Activated CD4-positive, alpha-beta T cell treated with anti-CD3 and anti-CD28 coated beads, Interleukin-2, amount 10 ng/mL, durations not matched to agents 7 days and 5 days (primary cell): ENCODE data around the gene TUBE1. TPM values are rescaled to one million over a fixed set of nuclear protein-coding genes. Genes with fewer than 3 reads are reported as not detected.

Experiments used
- CTCF ChIA-PET: fragments of 350-600 bp; sonication (Branson Sonifier 250); formaldehyde crosslinking; loops from one replicate; lab custom pipeline; 2021; ENCODE audit warnings: antibody characterized with exemption; lab: Charles Lee
- POLR2A ChIA-PET: fragments of 350-600 bp; sonication (Branson Sonifier 250); formaldehyde crosslinking; loops from one replicate; lab custom pipeline; 2021; ENCODE audit warnings: antibody characterized with exemption; lab: Charles Lee
- DNase-seq: peaks from one replicate; pipeline ENCODE4 v3.0.0-alpha.2; 2020
- H3K27ac Mint-ChIP-seq: one replicate; pipeline ENCODE4 v1.8.0; 2021; ENCODE audit warnings: mild to moderate bottlenecking, moderate library complexity, mixed read lengths
- H3K27me3 Mint-ChIP-seq: one replicate; pipeline ENCODE4 v1.8.0; 2021; ENCODE audit warnings: mixed read lengths
- H3K36me3 Mint-ChIP-seq: one replicate; pipeline ENCODE4 v1.8.0; 2021; ENCODE audit warnings: low read depth, mixed read lengths
- H3K4me1 Mint-ChIP-seq: one replicate; pipeline ENCODE4 v1.8.0; 2021; ENCODE audit warnings: mixed read lengths
- H3K4me3 Mint-ChIP-seq: one replicate; pipeline ENCODE4 v1.8.0; 2021; ENCODE audit warnings: mild to moderate bottlenecking, moderate library complexity, mixed read lengths
- H3K9me3 Mint-ChIP-seq: one replicate; pipeline ENCODE4 v1.8.0; 2021; ENCODE audit warnings: mixed read lengths
- total RNA-seq, 2 experiments: library from RNA; stranded (reverse); gene quantifications; one replicate each; pipeline ENCODE4 v1.2.3, GENCODE V29; 2021

The TUBE1 gene
- total RNA-seq, 2 experiments from 2014 or later = 14.9 to 18.9 TPM

- no peaks in the 10 kb centered on the region for H3K9me3 Mint-ChIP-seq
- ChIA-PET CTCF (interaction anchor here (1.0 to 7.6 kb wide), 11 partner anchors 17 to 782 kb away, joined by 3 to 40 read pairs (median 5); a partner anchor contains a TSS), POLR2A (no interaction called here)
- H3K36me3 Mint-ChIP-seq = no peaks in the 10 kb centered on the region
- peaks cover 28% of the 10 kb centered on the region for H3K4me1 Mint-ChIP-seq
- H3K27ac Mint-ChIP-seq = no peak overlapping the region
- no peak overlapping the region for H3K4me3 Mint-ChIP-seq
- DNase-seq = no peak
- H3K27me3 Mint-ChIP-seq = no peaks in the 10 kb centered on the region
These were observed 45.7 kb downstream of the TUBE1 start for GRCh38 chr6:112041535-112041934.

DNA sequence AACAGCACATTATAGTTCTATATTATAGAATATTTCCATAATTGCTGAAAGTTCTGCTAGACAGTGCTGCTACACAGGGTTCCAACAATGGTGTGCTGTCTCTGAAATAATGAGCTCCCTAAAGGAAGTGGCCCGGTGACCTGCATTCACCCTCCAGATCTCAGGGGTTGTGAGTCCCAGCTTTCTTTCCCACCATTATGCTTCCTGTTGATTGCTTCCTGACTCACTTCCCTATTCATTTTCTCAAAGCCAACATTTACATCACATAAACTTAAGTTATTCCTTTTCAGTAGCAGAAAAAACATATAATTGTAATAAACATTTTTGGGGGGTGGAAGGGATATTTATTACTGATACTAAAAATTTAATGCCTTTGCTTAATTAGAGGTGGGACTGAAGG is 46.3 kb downstream of the TUBE1 start:
- no peak for DNase-seq
- CTCF ChIA-PET = interaction anchor here (1.1 to 7.6 kb wide), 8 partner anchors 20 to 782 kb away, joined by 3 to 40 read pairs (median 7); a partner anchor contains a TSS
- Mint-ChIP-seq H3K27ac (no peak overlapping the region), H3K4me3 (no peak overlapping the region), H3K27me3 (no peaks in the 10 kb centered on the region), H3K36me3 (no peaks in the 10 kb centered on the region), H3K9me3 (no peaks in the 10 kb centered on the region), H3K4me1 (peaks cover 32% of the 10 kb centered on the region)
- POLR2A ChIA-PET = no interaction called here

- POLR2A ChIA-PET = no interaction called here
- no peak overlapping the region for H3K27ac Mint-ChIP-seq
- H3K9me3 Mint-ChIP-seq = no peaks in the 10 kb centered on the region
- no peak for DNase-seq
- CTCF ChIA-PET = interaction anchor here (0.6 to 7.6 kb wide), 7 partner anchors 12 to 780 kb away, joined by 3 to 40 read pairs (median 10); a partner anchor contains a TSS
- no peak overlapping the region for H3K4me3 Mint-ChIP-seq
- H3K4me1 Mint-ChIP-seq = peaks cover 42% of the 10 kb centered on the region
- no peaks in the 10 kb centered on the region for H3K36me3 Mint-ChIP-seq
- no peaks in the 10 kb centered on the region for H3K27me3 Mint-ChIP-seq
These were observed 47.9 kb downstream of the TUBE1 start for GRCh38 chr6:112039431-112039770.

DNA sequence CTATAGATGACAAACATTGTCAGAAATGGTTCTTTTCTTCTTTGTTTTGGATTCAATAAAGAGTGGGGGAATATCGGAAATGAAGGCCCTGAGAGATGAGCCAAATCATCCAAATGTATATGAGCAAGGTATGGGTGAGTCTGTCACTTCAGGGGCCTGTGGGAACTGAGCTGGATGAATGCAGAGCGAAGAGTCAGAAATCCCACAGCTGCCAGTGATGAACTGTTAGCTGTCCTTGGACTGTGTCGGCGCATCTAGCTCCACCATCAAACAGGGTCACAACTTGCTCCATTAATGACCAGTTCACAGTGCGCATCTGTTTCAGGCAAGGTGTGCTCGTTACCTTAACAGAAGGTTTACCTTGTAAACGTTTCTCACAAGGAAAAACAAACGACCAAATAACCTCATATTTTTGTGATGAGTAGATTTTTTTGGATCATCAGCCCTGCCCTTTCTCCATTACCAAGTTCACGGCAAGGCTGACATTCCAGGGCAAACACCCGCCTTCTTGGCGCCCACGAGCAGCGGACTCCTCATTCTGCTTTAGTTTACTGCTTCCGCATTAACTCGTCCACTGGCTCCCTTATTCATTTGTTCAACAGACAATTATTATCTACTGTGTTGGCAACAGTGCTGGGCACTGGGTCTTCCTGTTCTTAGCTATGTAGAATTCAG is 48.4 kb downstream of the TUBE1 start:
- Mint-ChIP-seq H3K27ac (no peak overlapping the region), H3K36me3 (no peaks in the 10 kb centered on the region), H3K4me1 (peaks cover 47% of the 10 kb centered on the region), H3K9me3 (no peaks in the 10 kb centered on the region), H3K27me3 (no peaks in the 10 kb centered on the region), H3K4me3 (no peak overlapping the region)
- POLR2A ChIA-PET = no interaction called here
- no peak for DNase-seq
- CTCF ChIA-PET = interaction anchor here (0.6 to 7.6 kb wide), 8 partner anchors 11 to 780 kb away, joined by 3 to 40 read pairs (median 6); a partner anchor contains a TSS

DNA sequence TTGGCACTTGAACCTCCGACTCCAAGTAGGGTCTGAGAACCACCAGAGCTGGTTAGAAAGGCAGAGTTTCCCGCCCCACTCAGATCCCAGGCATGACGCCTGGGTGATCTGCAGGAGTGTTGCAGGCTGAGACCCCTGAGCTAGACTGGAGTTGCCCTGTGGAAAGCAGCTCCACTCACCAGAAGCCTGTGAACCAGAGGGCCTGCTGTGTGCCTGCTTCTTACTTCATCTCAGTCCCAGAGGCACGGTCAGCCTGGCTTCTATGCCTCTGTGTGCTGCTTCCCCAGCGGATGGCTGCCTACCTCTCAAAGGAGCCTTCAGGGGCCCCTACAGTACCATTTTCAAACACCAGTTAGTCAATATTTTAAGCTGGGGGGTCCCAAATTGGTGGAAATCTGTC is 49.0 kb downstream of the TUBE1 start:
- Mint-ChIP-seq H3K4me3 (no peak overlapping the region), H3K27ac (no peak overlapping the region), H3K27me3 (no peaks in the 10 kb centered on the region), H3K9me3 (no peaks in the 10 kb centered on the region), H3K36me3 (no peaks in the 10 kb centered on the region), H3K4me1 (peaks cover 47% of the 10 kb centered on the region)
- ChIA-PET CTCF (interaction anchor here (0.6 to 7.6 kb wide), 6 partner anchors 11 to 779 kb away, joined by 3 to 40 read pairs (median 4); a partner anchor contains a TSS), POLR2A (no interaction called here)
- DNase-seq = no peak

DNA sequence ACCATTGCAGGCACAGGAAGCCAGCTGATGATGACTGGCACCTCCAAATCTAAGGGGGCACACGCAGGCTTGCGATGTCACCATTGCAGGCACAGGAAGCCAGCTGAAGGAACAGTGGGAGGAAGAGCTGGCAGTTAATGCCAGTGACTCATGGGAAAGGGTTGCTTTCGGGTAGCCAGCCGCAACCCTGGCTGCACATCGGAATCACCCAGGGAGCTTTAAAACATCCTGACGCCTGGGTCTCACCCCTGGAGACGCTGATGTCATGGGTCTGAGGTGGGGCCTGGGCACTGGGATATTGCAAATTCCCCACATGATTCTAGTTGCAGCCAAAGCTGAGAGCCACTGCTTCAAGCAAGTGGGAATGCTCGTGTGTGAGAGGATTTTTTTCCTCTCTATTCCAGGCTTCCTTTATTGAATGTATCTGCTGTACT is 49.5 kb downstream of the TUBE1 start:
- no peak for DNase-seq

GRCh38 chr6:112036088-112036637 is 51.1 kb downstream of the TUBE1 start:
- H3K4me3 Mint-ChIP-seq = no peak overlapping the region
- no peaks in the 10 kb centered on the region for H3K36me3 Mint-ChIP-seq
- no peaks in the 10 kb centered on the region for H3K9me3 Mint-ChIP-seq
- DNase-seq = no peak
- CTCF ChIA-PET = interaction anchor here (1.0 to 4.0 kb wide), 6 partner anchors 9 to 777 kb away, joined by 3 to 26 read pairs (median 3); a partner anchor contains a TSS
- H3K27me3 Mint-ChIP-seq = no peaks in the 10 kb centered on the region
- POLR2A ChIA-PET = no interaction called here
- H3K27ac Mint-ChIP-seq = no peak overlapping the region
- H3K4me1 Mint-ChIP-seq = peaks cover 37% of the 10 kb centered on the region

More for the DNA sequence above, 49.5 kb downstream of the TUBE1 start:
- Mint-ChIP-seq H3K9me3 (no peaks in the 10 kb centered on the region), H3K4me3 (no peak overlapping the region), H3K36me3 (no peaks in the 10 kb centered on the region), H3K4me1 (peaks cover 46% of the 10 kb centered on the region), H3K27ac (no peak overlapping the region), H3K27me3 (no peaks in the 10 kb centered on the region)
- CTCF ChIA-PET = interaction anchor here (0.6 to 7.6 kb wide), 5 partner anchors 10 to 328 kb away, joined by 3 to 40 read pairs (median 4); no protein-coding TSS in a partner anchor
- POLR2A ChIA-PET = no interaction called here

DNA sequence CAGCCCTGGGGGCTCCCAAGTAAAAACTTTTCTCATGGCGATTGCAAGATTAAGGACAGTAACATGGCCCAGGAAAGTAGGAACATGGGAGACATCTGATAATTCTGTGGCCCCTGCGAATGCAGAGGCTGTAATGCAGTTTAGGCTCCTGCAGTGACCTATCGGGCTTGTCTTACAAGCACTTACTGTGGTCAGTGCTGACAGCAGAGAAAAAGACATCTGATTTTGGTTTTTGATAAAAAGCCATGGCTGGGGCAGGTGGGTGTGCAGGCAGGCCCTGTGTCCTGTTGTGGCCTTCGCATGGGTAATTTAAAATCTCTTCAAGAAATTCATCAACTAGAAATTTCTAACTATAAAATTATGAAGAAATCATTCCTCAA is 52.7 kb downstream of the TUBE1 start:
- Mint-ChIP-seq H3K4me1 (peaks cover 48% of the 10 kb centered on the region), H3K36me3 (no peaks in the 10 kb centered on the region), H3K9me3 (no peaks in the 10 kb centered on the region), H3K4me3 (no peak overlapping the region), H3K27ac (no peak overlapping the region), H3K27me3 (no peaks in the 10 kb centered on the region)
- POLR2A ChIA-PET = no interaction called here
- CTCF ChIA-PET = no interaction called here
- DNase-seq = no peak

GRCh38 chr6:112033791-112034615 is 53.3 kb downstream of the TUBE1 start:
- ChIA-PET POLR2A (interaction anchor here (0.6 kb wide), 1 partner anchor 249 kb away, joined by 3 read pairs; no protein-coding TSS in a partner anchor), CTCF (no interaction called here)
- Mint-ChIP-seq H3K27ac (no peak overlapping the region), H3K27me3 (no peaks in the 10 kb centered on the region), H3K36me3 (no peaks in the 10 kb centered on the region), H3K4me1 (peaks cover 53% of the 10 kb centered on the region), H3K9me3 (peaks cover under 1% of the 10 kb centered on the region), H3K4me3 (no peak overlapping the region)
- DNase-seq = no peak

DNA sequence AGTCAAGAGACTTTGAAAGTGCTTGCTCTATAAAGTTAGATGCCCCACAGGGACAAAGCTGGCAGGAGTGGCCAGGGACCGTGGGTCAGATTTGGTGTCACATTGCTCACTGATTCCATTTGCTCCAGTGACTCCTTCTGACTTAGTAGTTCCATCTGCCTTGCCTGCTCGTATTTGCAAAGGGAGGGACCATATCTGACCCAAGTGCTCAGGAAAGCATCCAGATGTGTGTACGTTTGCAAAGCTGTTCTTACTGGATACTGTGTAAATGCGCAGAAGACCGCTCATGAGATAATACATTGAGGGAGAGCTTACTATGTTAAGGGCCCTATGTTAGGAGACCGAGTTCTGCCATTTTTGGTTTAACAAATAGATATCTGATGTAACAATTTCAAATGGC is 54.6 kb downstream of the TUBE1 start:
- Mint-ChIP-seq H3K9me3 (peaks cover 3% of the 10 kb centered on the region), H3K36me3 (peaks cover 5% of the 10 kb centered on the region), H3K4me1 (peaks cover 64% of the 10 kb centered on the region), H3K27me3 (no peaks in the 10 kb centered on the region), H3K27ac (no peak overlapping the region), H3K4me3 (no peak overlapping the region)
- DNase-seq = no peak
- ChIA-PET POLR2A (no interaction called here), CTCF (interaction anchor here (0.6 to 1.0 kb wide), 4 partner anchors 10 to 1252 kb away, joined by 3 to 4 read pairs (median 3); no protein-coding TSS in a partner anchor)

- H3K4me1 Mint-ChIP-seq = peaks cover 69% of the 10 kb centered on the region
- H3K36me3 Mint-ChIP-seq = peaks cover 8% of the 10 kb centered on the region
- peaks cover 5% of the 10 kb centered on the region for H3K9me3 Mint-ChIP-seq
- no peak overlapping the region for H3K27ac Mint-ChIP-seq
- H3K27me3 Mint-ChIP-seq = no peaks in the 10 kb centered on the region
- CTCF ChIA-PET = interaction anchor here (2.2 kb wide), 1 partner anchor 14 kb away, joined by 7 read pairs; no protein-coding TSS in a partner anchor
- DNase-seq = no peak
- POLR2A ChIA-PET = no interaction called here
- H3K4me3 Mint-ChIP-seq = no peak overlapping the region
These were observed 55.3 kb downstream of the TUBE1 start for GRCh38 chr6:112031960-112032359.

DNA sequence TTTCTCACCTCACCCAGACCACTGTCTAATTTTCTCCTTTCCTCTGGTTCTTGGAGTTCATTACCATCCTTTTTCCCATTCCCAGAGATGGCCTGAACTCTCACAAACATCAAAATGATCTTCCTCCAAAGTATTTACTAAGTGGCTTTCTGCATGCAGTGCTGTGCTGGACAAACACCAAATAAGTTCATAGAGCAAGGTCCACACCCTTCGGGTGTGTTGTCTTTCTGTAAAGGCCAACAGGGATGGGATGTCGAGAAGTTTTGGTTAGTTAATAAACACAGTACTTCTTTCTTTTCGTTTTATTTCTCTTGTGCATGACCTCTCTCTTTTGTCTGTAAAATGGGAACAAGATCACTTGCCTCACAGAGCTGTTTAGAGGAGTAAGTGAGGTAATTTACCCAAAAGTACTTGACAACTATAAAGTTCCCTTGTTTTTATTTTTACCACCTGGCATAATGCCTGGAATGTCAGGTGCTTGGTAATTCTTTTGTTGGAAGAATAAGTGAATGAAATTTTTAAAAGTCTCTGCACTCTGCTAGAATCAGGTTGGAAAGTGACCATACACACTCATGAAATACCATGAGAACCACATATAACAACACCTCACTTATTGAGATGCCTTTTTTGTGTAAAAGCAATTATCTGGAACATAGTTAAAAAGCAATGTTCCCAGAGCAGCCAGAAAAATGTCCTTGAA is 56.2 kb downstream of the TUBE1 start:
- no peaks in the 10 kb centered on the region for H3K27me3 Mint-ChIP-seq
- POLR2A ChIA-PET = no interaction called here
- DNase-seq = no peak
- peaks cover 73% of the 10 kb centered on the region for H3K4me1 Mint-ChIP-seq
- CTCF ChIA-PET = interaction anchor here (1.3 to 2.2 kb wide), 2 partner anchors 9 to 14 kb away, joined by 3 to 7 read pairs; no protein-coding TSS in a partner anchor
- H3K36me3 Mint-ChIP-seq = peaks cover 11% of the 10 kb centered on the region
- H3K9me3 Mint-ChIP-seq = peaks cover 9% of the 10 kb centered on the region
- no peak overlapping the region for H3K4me3 Mint-ChIP-seq
- peak overlapping the region; percentile 63 for H3K27ac Mint-ChIP-seq
